Right ventricle myocardium inferior (tissue), 1 donor: Measurements from ENCODE around the gene ANKRD29. TPM values are rescaled to one million over a fixed set of nuclear protein-coding genes. Genes with fewer than 3 reads are reported as not detected.
A peak's percentile ranks its signal among the peaks of the same experiment; 100 is the strongest.
"Not testable (repeated sequence)": the region's sequence is repeated elsewhere in the genome, so short reads cannot be mapped to it uniquely, and the experiment has no call there.

Experiments
- ATAC-seq: fragments of 200-7000 bp; cut with Tn5 transposase; one replicate; pipeline ENCODE4 v1.9.1; 2020; ENCODE audit warnings: mild to moderate bottlenecking, moderate library complexity
- DNase-seq: peaks from one replicate; pipeline ENCODE4 v3.0.0; 2021; ENCODE audit errors: missing footprints
- intact Hi-C: fragments of 100-400 bp; cut with DNase I; formaldehyde crosslinking; loops from one replicate; pipeline ENCODE4 v1.11.0; 2022
- total RNA-seq: library from RNA; stranded (reverse); fragmentation: NEBNext Ultra II Directional; extraction: Animal tissue kit (Norgen Biotek cat#: 25700); gene quantifications from one replicate; pipeline ENCODE4 v1.2.1, GENCODE V29; 2021
- donor health status: DM: no; HTN: yes; CAD: no; lungs with severe emphysema.

ANKRD29 gene
- total RNA-seq, 1 donor from 2014 or later = 6.8 TPM

GRCh38 chr18:23650968-23651927 is 11.5 kb downstream of the ANKRD29 start:
- ATAC-seq = peak; percentile 28
- DNase-seq = no peak
- intact Hi-C loops = no loop called here

- DNase-seq (no peak), ATAC-seq (no peak)
- intact Hi-C loops = no loop called here
Observed at GRCh38 chr18:23648940-23649607, 13.6 kb downstream of the ANKRD29 start.

GRCh38 chr18:23648456-23648855 is 14.3 kb downstream of the ANKRD29 start:
- intact Hi-C loops = no loop called here
- DNase-seq (no peak), ATAC-seq (no peak)

GRCh38 chr18:23646282-23646681 is 16.4 kb downstream of the ANKRD29 start:
- intact Hi-C loops = no loop called here
- DNase-seq (no peak), ATAC-seq (no peak)

- intact Hi-C loops = no loop called here
- ATAC-seq (no peak), DNase-seq (no peak)
Observed at GRCh38 chr18:23645568-23646175, 17.0 kb downstream of the ANKRD29 start.

- DNase-seq (no peak), ATAC-seq (no peak)
- intact Hi-C loops = no loop called here
Observed at GRCh38 chr18:23643815-23644490, 18.8 kb downstream of the ANKRD29 start.

GRCh38 chr18:23641937-23642666 is 20.6 kb downstream of the ANKRD29 start:
- intact Hi-C loops = no loop called here
- DNase-seq (no peak), ATAC-seq (no peak)

- DNase-seq (no peak), ATAC-seq (no peak)
- intact Hi-C loops = no loop called here
Observed at GRCh38 chr18:23641143-23641720, 21.5 kb downstream of the ANKRD29 start.

- intact Hi-C loops = no loop called here
- ATAC-seq (no peak), DNase-seq (no peak)
Observed at GRCh38 chr18:23640052-23640451, 22.7 kb downstream of the ANKRD29 start.

- intact Hi-C loops, DNase-seq, ATAC-seq: not testable (repeated sequence)
Observed at GRCh38 chr18:23636433-23636832, 26.3 kb downstream of the ANKRD29 start.

- ATAC-seq (no peak), DNase-seq (no peak)
- intact Hi-C loops = no loop called here
Observed at GRCh38 chr18:23636071-23636399, 26.7 kb downstream of the ANKRD29 start.

GRCh38 chr18:23635283-23636070 is 27.2 kb downstream of the ANKRD29 start:
- ATAC-seq (no peak), DNase-seq (no peak)
- intact Hi-C loops = no loop called here

GRCh38 chr18:23634692-23635091 is 28.0 kb downstream of the ANKRD29 start:
- intact Hi-C loops = no loop called here
- DNase-seq = no peak
- no peak for ATAC-seq

GRCh38 chr18:23632615-23633014 is 30.1 kb downstream of the ANKRD29 start:
- no peak for ATAC-seq
- no peak for DNase-seq
- intact Hi-C loops = no loop called here

- DNase-seq = no peak
- intact Hi-C loops = no loop called here
- ATAC-seq = no peak
Observed at GRCh38 chr18:23631746-23632145, 31.0 kb downstream of the ANKRD29 start.

GRCh38 chr18:23631312-23631711 is 31.4 kb downstream of the ANKRD29 start:
- intact Hi-C loops = no loop called here
- ATAC-seq = no peak
- no peak for DNase-seq

- DNase-seq (no peak), ATAC-seq (no peak)
- intact Hi-C loops = no loop called here
Observed at GRCh38 chr18:23629444-23629946, 33.2 kb downstream of the ANKRD29 start.
